Effector memory CD8-positive, alpha-beta T cell (primary cell): ENCODE measurements around the gene LRCH1.

Source experiments
- ATAC-seq: fragments of 150-1000 bp; cut with Tn5 transposase; replicated peaks from 2 replicates; pipeline ENCODE4 v1.10.0; 2021; ENCODE audit warnings: mild to moderate bottlenecking, moderate library complexity
- DNase-seq, 3 experiments: peaks; one replicate each; pipeline ENCODE4 v3.0.0; 2021
- H3K27ac Mint-ChIP-seq, 2 donors: one replicate each; pipeline ENCODE4 v1.8.0; 2022; ENCODE audit warnings: mild to moderate bottlenecking in 2 of 2, mixed read lengths in 2 of 2, moderate library complexity in 2 of 2
- H3K27me3 Mint-ChIP-seq, 2 donors: one replicate each; pipeline ENCODE4 v1.8.0; 2022; ENCODE audit warnings: mixed read lengths in 2 of 2
- H3K36me3 Mint-ChIP-seq: one replicate; pipeline ENCODE4 v1.8.0; 2022; ENCODE audit warnings: mild to moderate bottlenecking, moderate library complexity, mixed read lengths; ENCODE audit not compliant: insufficient read depth
- H3K4me1 Mint-ChIP-seq, 2 donors: one replicate each; pipeline ENCODE4 v1.8.0; 2022; ENCODE audit warnings: low read depth in 2 of 2, mixed read lengths in 2 of 2
- H3K4me3 Mint-ChIP-seq, 2 donors: one replicate each; pipeline ENCODE4 v1.8.0; 2022; ENCODE audit warnings: mild to moderate bottlenecking in 2 of 2, mixed read lengths in 2 of 2, moderate library complexity in 2 of 2
- H3K9me3 Mint-ChIP-seq, 2 donors: one replicate each; pipeline ENCODE4 v1.8.0; 2022; ENCODE audit warnings: mixed read lengths in 2 of 2

LRCH1 gene

GRCh38 chr13:46523972-46524752, 28.8 kb upstream of the LRCH1 start:
- Mint-ChIP-seq H3K9me3 (no peaks in the 10 kb centered on the region), H3K4me3 (no peak overlapping the region), H3K27me3 (peaks cover 23 to 29% of the 10 kb centered on the region in 2 donors), H3K27ac (no peak overlapping the region), H3K4me1 (no peaks in the 10 kb centered on the region), H3K36me3 (peaks cover under 1% of the 10 kb centered on the region)
- ATAC-seq (no peak), DNase-seq (no peak)

- Mint-ChIP-seq H3K4me1 (no peaks in the 10 kb centered on the region), H3K4me3 (no peak overlapping the region), H3K36me3 (no peaks in the 10 kb centered on the region), H3K27ac (no peak overlapping the region), H3K27me3 (peaks cover 19 to 36% of the 10 kb centered on the region in 2 donors), H3K9me3 (no peaks in the 10 kb centered on the region)
- ATAC-seq (no peak), DNase-seq (no peak)
Measured at GRCh38 chr13:46526100-46526735, 26.8 kb upstream of the LRCH1 start.

GRCh38 chr13:46526740-46527139, 26.2 kb upstream of the LRCH1 start:
- no peak for DNase-seq
- no peaks in the 10 kb centered on the region for H3K4me1 Mint-ChIP-seq
- ATAC-seq, result no peak
- H3K4me3 Mint-ChIP-seq, result no peak overlapping the region
- H3K36me3 Mint-ChIP-seq, result no peaks in the 10 kb centered on the region
- peaks cover 19 to 41% of the 10 kb centered on the region in 2 donors for H3K27me3 Mint-ChIP-seq
- H3K27ac Mint-ChIP-seq, result no peak overlapping the region
- H3K9me3 Mint-ChIP-seq, result no peaks in the 10 kb centered on the region

- DNase-seq, result no peak
- Mint-ChIP-seq H3K27ac (no peak overlapping the region), H3K4me3 (no peak overlapping the region), H3K36me3 (no peaks in the 10 kb centered on the region), H3K4me1 (no peaks in the 10 kb centered on the region), H3K9me3 (no peaks in the 10 kb centered on the region), H3K27me3 (peaks cover 19 to 43% of the 10 kb centered on the region in 2 donors)
- no peak for ATAC-seq
Measured at GRCh38 chr13:46527237-46527636, 25.7 kb upstream of the LRCH1 start.

GRCh38 chr13:46529216-46529919, 23.6 kb upstream of the LRCH1 start:
- no peak for ATAC-seq
- no peak for DNase-seq
- no peaks in the 10 kb centered on the region for H3K4me1 Mint-ChIP-seq
- peaks cover 11 to 39% of the 10 kb centered on the region in 2 donors for H3K27me3 Mint-ChIP-seq
- H3K9me3 Mint-ChIP-seq, result no peaks in the 10 kb centered on the region
- H3K27ac Mint-ChIP-seq, result no peak overlapping the region
- no peaks in the 10 kb centered on the region for H3K36me3 Mint-ChIP-seq
- H3K4me3 Mint-ChIP-seq, result no peak overlapping the region

GRCh38 chr13:46530084-46530935, 22.7 kb upstream of the LRCH1 start:
- Mint-ChIP-seq H3K36me3 (no peaks in the 10 kb centered on the region), H3K27ac (no peak overlapping the region), H3K4me1 (no peaks in the 10 kb centered on the region), H3K9me3 (no peaks in the 10 kb centered on the region), H3K4me3 (no peak overlapping the region), H3K27me3 (peaks cover 11 to 47% of the 10 kb centered on the region in 2 donors)
- no peak for ATAC-seq
- DNase-seq, result no peak

GRCh38 chr13:46531953-46532352, 21.0 kb upstream of the LRCH1 start:
- Mint-ChIP-seq H3K4me3 (no peak overlapping the region), H3K36me3 (no peaks in the 10 kb centered on the region), H3K4me1 (no peaks in the 10 kb centered on the region), H3K9me3 (no peaks in the 10 kb centered on the region), H3K27ac (no peak overlapping the region), H3K27me3 (peaks cover 0 to 33% of the 10 kb centered on the region in 2 donors)
- DNase-seq (no peak), ATAC-seq (no peak)

- DNase-seq (no peak), ATAC-seq (no peak)
- Mint-ChIP-seq H3K4me1 (no peaks in the 10 kb centered on the region), H3K36me3 (no peaks in the 10 kb centered on the region), H3K4me3 (no peak overlapping the region), H3K27ac (no peak overlapping the region), H3K27me3 (peaks cover 0 to 24% of the 10 kb centered on the region in 2 donors), H3K9me3 (no peaks in the 10 kb centered on the region)
Measured at GRCh38 chr13:46535002-46535401, 18.0 kb upstream of the LRCH1 start.

GRCh38 chr13:46535825-46536224, 17.1 kb upstream of the LRCH1 start:
- no peak for ATAC-seq
- Mint-ChIP-seq H3K27ac (no peak overlapping the region), H3K9me3 (no peaks in the 10 kb centered on the region), H3K27me3 (peaks cover 0 to 23% of the 10 kb centered on the region in 2 donors), H3K4me1 (no peaks in the 10 kb centered on the region), H3K4me3 (no peak overlapping the region), H3K36me3 (no peaks in the 10 kb centered on the region)
- DNase-seq, result no peak

GRCh38 chr13:46536341-46536740, 16.6 kb upstream of the LRCH1 start:
- Mint-ChIP-seq H3K9me3 (no peaks in the 10 kb centered on the region), H3K27me3 (peaks cover 0 to 20% of the 10 kb centered on the region in 2 donors), H3K27ac (no peak overlapping the region), H3K4me1 (no peaks in the 10 kb centered on the region), H3K4me3 (no peak overlapping the region), H3K36me3 (no peaks in the 10 kb centered on the region)
- ATAC-seq (no peak), DNase-seq (no peak)

- Mint-ChIP-seq H3K36me3 (no peaks in the 10 kb centered on the region), H3K4me3 (no peak overlapping the region), H3K27ac (no peak overlapping the region), H3K9me3 (no peaks in the 10 kb centered on the region), H3K4me1 (peaks cover 0 to 3% of the 10 kb centered on the region in 2 donors), H3K27me3 (peaks cover 0 to 9% of the 10 kb centered on the region in 2 donors)
- no peak for ATAC-seq
- no peak for DNase-seq
Measured at GRCh38 chr13:46539231-46539630, 13.7 kb upstream of the LRCH1 start.

GRCh38 chr13:46541210-46541609, 11.8 kb upstream of the LRCH1 start:
- Mint-ChIP-seq H3K27me3 (no peaks in the 10 kb centered on the region), H3K27ac (no peak overlapping the region), H3K9me3 (no peaks in the 10 kb centered on the region), H3K4me1 (peaks cover 0 to 3% of the 10 kb centered on the region in 2 donors), H3K36me3 (no peaks in the 10 kb centered on the region), H3K4me3 (no peak overlapping the region)
- ATAC-seq (no peak), DNase-seq (no peak)

GRCh38 chr13:46542833-46543232, 10.1 kb upstream of the LRCH1 start:
- no peaks in the 10 kb centered on the region for H3K27me3 Mint-ChIP-seq
- DNase-seq (no peak), ATAC-seq (peak; percentile 56)
- no peaks in the 10 kb centered on the region for H3K9me3 Mint-ChIP-seq
- H3K27ac Mint-ChIP-seq, result no peak overlapping the region
- no peak overlapping the region for H3K4me3 Mint-ChIP-seq
- no peaks in the 10 kb centered on the region for H3K36me3 Mint-ChIP-seq
- H3K4me1 Mint-ChIP-seq, result peaks cover 0 to 3% of the 10 kb centered on the region in 2 donors
